Astrocyte (in vitro differentiated cells and primary cell): Measurements from ENCODE around the gene SYNM.

Experiments used
- CTCF ChIP-seq: IDR thresholded peaks from 2 replicates; pipeline ENCODE4 v1.5.1; 2011; ENCODE audit warnings: low read depth, mild to moderate bottlenecking, inconsistent platforms, low read length, moderate library complexity; ENCODE audit not compliant: insufficient read depth
- EZH2 ChIP-seq: IDR thresholded peaks from 2 replicates; pipeline ENCODE4 v1.6.1; 2012; ENCODE audit warnings: mild to moderate bottlenecking, low read length, inconsistent platforms; ENCODE audit not compliant: insufficient read depth

- no peak for TF ChIP-seq CTCF
- no peak for TF ChIP-seq EZH2
Measured at GRCh38 chr15:99135194-99135593, 30.3 kb downstream of the SYNM start.
